Tibial nerve (tissue), 3 donors: ENCODE data around the gene MED13L.

ENCODE experiments used
- CTCF ChIP-seq, 5 experiments: fragments of 200-600 bp in 3 of 5; fragments of 450-650 bp in 2 of 5; sonication (generic) in 3 of 5; IDR thresholded peaks; one replicate each; pipeline ENCODE4 v1.5.1; 2016 to 2019; ENCODE audit warnings: antibody characterized with exemption in 5 of 5, mild to moderate bottlenecking in 3 of 5, moderate library complexity in 2 of 5
- POLR2A ChIP-seq, 2 donors: fragments of 450-650 bp; IDR thresholded peaks; one replicate each; pipeline ENCODE4 v1.6.1; 2017; ENCODE audit warnings: antibody characterized with exemption in 2 of 2, mild to moderate bottlenecking in 2 of 2, moderate library complexity in 2 of 2

- TF ChIP-seq CTCF (IDR thresholded peaks at IDR 0.05): no peak
- TF ChIP-seq POLR2A (IDR thresholded peaks at IDR 0.05): no peak
Measured at GRCh38 chr12:116317986-116318575, 40.6 kb upstream of the MED13L start.
